ENCODE measurements around the gene UBE3D. TPM values are rescaled to one million over a fixed set of nuclear protein-coding genes. Genes with fewer than 3 reads are reported as not detected.
"Not testable (repeated sequence)": the region's sequence is repeated elsewhere in the genome, so short reads cannot be mapped to it uniquely, and the experiment has no call there.

The UBE3D gene
- total and polyA plus RNA-seq, 10 donors, result 3.8 to 20.6 (median 8.1) TPM

DNA sequence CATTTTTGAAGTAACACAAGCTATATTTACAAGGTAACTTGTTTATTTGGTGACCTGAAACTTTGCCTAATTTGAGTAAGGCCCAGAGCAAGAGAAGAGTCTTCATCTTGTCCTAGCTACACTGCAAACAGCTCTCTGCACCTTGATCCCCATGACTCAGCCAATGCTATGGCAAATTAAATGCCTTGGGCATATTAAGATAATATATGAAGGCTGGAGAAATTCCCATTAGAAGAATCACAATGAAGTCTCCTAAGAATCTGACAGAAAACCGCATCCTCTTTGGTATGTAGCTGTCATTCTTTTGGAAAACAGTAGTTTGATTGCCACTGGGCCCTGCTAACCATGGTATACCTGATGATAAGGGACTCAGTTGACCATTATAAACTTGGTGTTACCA, 204.5 kb downstream of the UBE3D start:
- Histone ChIP-seq H3K9me3 (peaks cover 0 to 7% (median 0%) of the 10 kb centered on the region in 8 donors), H3K27ac (no peak overlapping the region), H3K4me3 (no peak overlapping the region), H3K4me1 (no peaks in the 10 kb centered on the region), H3K36me3 (no peaks in the 10 kb centered on the region), H3K27me3 (replicated peaks in 1 of 7) (no peaks in the 10 kb centered on the region)
- WGBS, 5 donors, result 68 to 88% (median 77%) methylated on average over 1 of the region's 1 CpG
- no peak for DNase-seq
- TF ChIP-seq POLR2A (IDR thresholded peaks at IDR 0.05), result no peak
- TF ChIP-seq POLR2AphosphoS5 (IDR thresholded peaks at IDR 0.05), result no peak
- TF ChIP-seq, protein P1, sequence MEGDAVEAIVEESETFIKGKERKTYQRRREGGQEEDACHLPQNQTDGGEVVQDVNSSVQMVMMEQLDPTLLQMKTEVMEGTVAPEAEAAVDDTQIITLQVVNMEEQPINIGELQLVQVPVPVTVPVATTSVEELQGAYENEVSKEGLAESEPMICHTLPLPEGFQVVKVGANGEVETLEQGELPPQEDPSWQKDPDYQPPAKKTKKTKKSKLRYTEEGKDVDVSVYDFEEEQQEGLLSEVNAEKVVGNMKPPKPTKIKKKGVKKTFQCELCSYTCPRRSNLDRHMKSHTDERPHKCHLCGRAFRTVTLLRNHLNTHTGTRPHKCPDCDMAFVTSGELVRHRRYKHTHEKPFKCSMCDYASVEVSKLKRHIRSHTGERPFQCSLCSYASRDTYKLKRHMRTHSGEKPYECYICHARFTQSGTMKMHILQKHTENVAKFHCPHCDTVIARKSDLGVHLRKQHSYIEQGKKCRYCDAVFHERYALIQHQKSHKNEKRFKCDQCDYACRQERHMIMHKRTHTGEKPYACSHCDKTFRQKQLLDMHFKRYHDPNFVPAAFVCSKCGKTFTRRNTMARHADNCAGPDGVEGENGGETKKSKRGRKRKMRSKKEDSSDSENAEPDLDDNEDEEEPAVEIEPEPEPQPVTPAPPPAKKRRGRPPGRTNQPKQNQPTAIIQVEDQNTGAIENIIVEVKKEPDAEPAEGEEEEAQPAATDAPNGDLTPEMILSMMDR (IDR thresholded peaks at IDR 0.05 in 8 of 11, conservative IDR thresholded peaks at IDR 0.05 in 3 of 11), result no peak
- intact Hi-C loops (cut with DNase I; ENCODE audit: low total_unique reads), result no loop called here

DNA sequence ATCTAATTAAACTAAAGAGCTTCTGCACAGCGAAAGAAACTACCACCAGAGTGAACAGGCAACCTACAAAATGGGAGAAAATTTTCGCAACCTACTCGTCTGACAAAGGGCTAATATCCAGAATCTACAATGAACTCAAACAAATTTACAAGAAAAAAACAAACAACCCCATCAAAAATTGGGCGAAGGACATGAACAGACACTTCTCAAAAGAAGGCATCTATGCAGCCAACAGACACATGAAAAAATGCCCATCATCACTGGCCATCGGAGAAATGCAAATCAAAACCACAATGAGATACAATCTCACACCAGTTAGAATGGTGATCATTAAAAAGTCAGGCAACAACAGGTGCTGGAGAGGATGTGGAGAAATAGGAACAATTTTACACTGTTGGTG, 209.6 kb downstream of the UBE3D start:
- H3K27me3 ChIP-seq (replicated peaks in 1 of 7); H3K4me1 ChIP-seq; intact Hi-C loops (cut with DNase I; ENCODE audit: low total_unique reads); H3K27ac ChIP-seq; DNase-seq; H3K4me3 ChIP-seq; H3K36me3 ChIP-seq: not testable (repeated sequence)
- WGBS, 5 donors, result 83 to 95% (median 86%) methylated on average over 3 to 5 of the region's 5 CpGs
- peaks cover 0 to 26% (median 6%) of the 10 kb centered on the region in 8 donors for H3K9me3 ChIP-seq

DNA sequence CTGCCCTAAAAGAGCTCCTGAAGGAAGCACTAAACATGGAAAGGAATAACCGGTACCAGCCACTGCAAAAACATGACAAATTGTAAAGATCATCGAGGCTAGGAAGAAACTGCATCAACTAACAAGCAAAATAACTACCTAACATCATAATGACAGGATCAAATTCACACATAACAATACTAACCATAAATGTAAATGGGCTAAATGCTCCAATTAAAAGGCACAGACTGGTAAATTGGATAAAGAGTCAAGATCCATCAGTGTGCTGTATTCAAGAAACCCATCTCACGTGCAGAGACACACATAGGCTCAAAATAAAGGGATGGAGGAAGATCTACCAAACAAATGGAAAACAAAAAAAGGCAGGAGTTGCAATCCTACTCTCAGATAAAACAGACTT, 212.7 kb downstream of the UBE3D start:
- intact Hi-C loops (cut with DNase I; ENCODE audit: low total_unique reads); H3K4me1 ChIP-seq; H3K27me3 ChIP-seq (replicated peaks in 1 of 7); H3K4me3 ChIP-seq; H3K36me3 ChIP-seq; H3K27ac ChIP-seq; DNase-seq: not testable (repeated sequence)
- H3K9me3 ChIP-seq, result peaks cover 0 to 35% (median 6%) of the 10 kb centered on the region in 8 donors
- WGBS, 5 donors, result 65 to 77% (median 74%) methylated on average over 3 of the region's 3 CpGs

DNA sequence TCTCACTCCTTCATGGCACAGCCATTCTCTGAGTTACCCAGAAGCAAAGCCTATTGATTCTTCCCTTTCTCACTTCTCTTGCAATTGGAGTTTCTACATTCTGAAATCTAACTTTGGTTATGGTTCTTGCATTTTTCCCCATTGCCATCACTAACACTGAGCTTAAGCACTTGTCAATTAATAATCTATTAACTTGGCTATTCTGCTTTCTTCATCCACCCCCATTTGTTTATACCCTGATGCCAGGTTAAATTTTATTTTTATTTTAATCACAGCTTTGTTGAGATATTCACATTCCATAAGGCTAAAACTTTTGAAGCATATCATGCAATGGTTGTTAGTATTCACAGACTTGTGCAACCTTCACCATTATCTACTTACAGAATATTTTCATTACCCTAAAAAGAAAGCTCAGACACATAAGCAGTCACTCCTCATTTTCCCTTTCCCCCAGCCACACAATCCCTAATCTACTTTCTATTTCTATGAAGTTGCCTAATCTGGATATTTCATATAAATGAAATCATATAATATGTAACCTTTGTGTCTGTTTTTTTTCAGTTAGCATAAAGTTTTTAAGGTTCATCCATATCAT, 222.3 kb downstream of the UBE3D start:
- Histone ChIP-seq H3K4me3 (no peak overlapping the region), H3K4me1 (no peaks in the 10 kb centered on the region), H3K27ac (no peak overlapping the region), H3K27me3 (replicated peaks in 1 of 7) (no peaks in the 10 kb centered on the region), H3K9me3 (no peaks in the 10 kb centered on the region), H3K36me3 (no peaks in the 10 kb centered on the region)
- intact Hi-C loops (cut with DNase I; ENCODE audit: low total_unique reads), result no loop called here
- TF ChIP-seq POLR2A (IDR thresholded peaks at IDR 0.05) (no peak), POLR2AphosphoS5 (IDR thresholded peaks at IDR 0.05) (no peak)
- TF ChIP-seq, protein P1 (IDR thresholded peaks at IDR 0.05 in 8 of 11, conservative IDR thresholded peaks at IDR 0.05 in 3 of 11), result no peak
- DNase-seq, result no peak

DNA sequence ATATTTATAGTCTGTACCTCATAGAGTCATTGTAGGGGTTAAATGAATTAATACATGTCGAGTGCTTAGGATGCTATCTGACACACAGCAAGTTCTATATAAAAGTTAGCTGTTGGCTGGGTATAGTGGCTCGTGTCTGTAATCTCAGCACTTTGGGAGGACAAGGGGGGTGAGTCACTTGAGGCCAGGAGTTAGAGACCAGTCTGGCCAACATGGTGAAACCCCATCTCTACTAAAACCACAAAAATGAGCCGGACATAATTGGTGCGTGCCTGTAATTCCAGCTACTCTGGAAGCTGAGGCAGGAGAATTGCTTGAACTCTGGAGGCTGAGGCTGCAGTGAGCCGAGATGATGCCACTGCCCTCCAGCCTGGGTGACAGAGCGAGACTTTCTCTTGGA, 222.9 kb downstream of the UBE3D start:
- Histone ChIP-seq H3K36me3 (no peaks in the 10 kb centered on the region), H3K27ac (no peak overlapping the region), H3K4me1 (no peaks in the 10 kb centered on the region), H3K27me3 (replicated peaks in 1 of 7) (no peaks in the 10 kb centered on the region), H3K9me3 (no peaks in the 10 kb centered on the region), H3K4me3 (no peak overlapping the region)
- intact Hi-C loops (cut with DNase I; ENCODE audit: low total_unique reads), result no loop called here
- WGBS, 5 donors, result 75 to 90% (median 78%) methylated on average over 6 of the region's 6 CpGs
- DNase-seq, result no peak
- TF ChIP-seq POLR2AphosphoS5 (IDR thresholded peaks at IDR 0.05) (no peak), POLR2A (IDR thresholded peaks at IDR 0.05) (no peak)
- TF ChIP-seq, protein P1 (IDR thresholded peaks at IDR 0.05 in 8 of 11, conservative IDR thresholded peaks at IDR 0.05 in 3 of 11), result no peak

Small RNA genes lying within 50 kb of the gene (small RNA-seq; reads per million reads assigned to genes)
- 0 reads per million in 4 donors for gene LAP3P1

Other genes with a start within 250 kb of the UBE3D start
- gene DOP1A, start 1.8 kb upstream of the UBE3D start, total RNA-seq, result 10 to 100 TPM; 23.0 to 47.6 (median 30.3) TPM
- 1 to 10 TPM; 4.8 to 6.3 (median 4.9) TPM for gene DOP1A, start 1.8 kb upstream of the UBE3D start, polyA plus RNA-seq
- 10 to 100 TPM; 13.2 to 32.9 (median 26.5) TPM for gene PGM3, start 127.4 kb upstream of the UBE3D start, total RNA-seq
- gene PGM3, start 127.4 kb upstream of the UBE3D start, polyA plus RNA-seq, result 1 to 10 TPM; 3.5 to 4.7 (median 4.2) TPM
- gene RWDD2A, start 127.5 kb upstream of the UBE3D start, total RNA-seq, result 1 to 10 TPM; 1.9 to 4.2 (median 3.8) TPM
- 1 to 10 TPM; 2.1 to 2.5 (median 2.1) TPM for gene RWDD2A, start 127.5 kb upstream of the UBE3D start, polyA plus RNA-seq